Neural cell (in vitro differentiated cells): ENCODE data around the gene KASH5. TPM values are rescaled to one million over a fixed set of nuclear protein-coding genes. Genes with fewer than 3 reads are reported as not detected.

Source experiments
- H2AFZ ChIP-seq: fragments of 200-600, 300-800 bp; sonication (generic), shearing (Covaris generic); 2 replicates; pipeline ENCODE4 v1.6.0; 2014; ENCODE audit warnings: low read depth, mild to moderate bottlenecking, antibody characterized with exemption, low read length, moderate library complexity
- H3F3A ChIP-seq: fragments of 200-600 bp; shearing (Covaris generic); 2 replicates; pipeline ENCODE4 v1.6.1; 2016; ENCODE audit warnings: mild to moderate bottlenecking, moderate library complexity, mixed read lengths, antibody characterized with exemption, low read length; ENCODE audit not compliant: insufficient read depth, poor library complexity, severe bottlenecking
- H3K27ac ChIP-seq: fragments of 200-600, 300-800 bp; sonication (generic), shearing (Covaris generic); 2 replicates; pipeline ENCODE4 v1.5.1; 2014; ENCODE audit warnings: mild to moderate bottlenecking, low read length, moderate library complexity
- H3K27me3 ChIP-seq: fragments of 300-800, 200-600 bp; sonication (generic), shearing (Covaris generic); 2 replicates; pipeline ENCODE4 v1.6.0; 2014; ENCODE audit warnings: mild to moderate bottlenecking, low read depth, low read length, moderate library complexity; ENCODE audit not compliant: insufficient read depth
- H3K36me3 ChIP-seq: fragments of 300-800, 200-600 bp; sonication (generic), shearing (Covaris generic); 2 replicates; pipeline ENCODE4 v1.5.1; 2014; ENCODE audit warnings: mild to moderate bottlenecking, antibody characterized with exemption, low read length, moderate library complexity; ENCODE audit not compliant: insufficient read depth
- H3K4me2 ChIP-seq: fragments of 300-800, 200-600 bp; sonication (generic), shearing (Covaris generic); 2 replicates; pipeline ENCODE4 v1.6.0; 2014; ENCODE audit warnings: mild to moderate bottlenecking, low read length
- H3K4me3 ChIP-seq: fragments of 300-800, 200-600 bp; sonication (generic), shearing (Covaris generic); 2 replicates; pipeline ENCODE4 v1.5.1; 2014; ENCODE audit warnings: mild to moderate bottlenecking, low read length, moderate library complexity
- H3K79me2 ChIP-seq: fragments of 200-600 bp; shearing (Covaris generic); replicated peaks from 2 replicates; pipeline ENCODE4 v1.6.0; 2014; ENCODE audit warnings: mild to moderate bottlenecking, low read length, moderate library complexity; ENCODE audit not compliant: insufficient read depth
- H3K9ac ChIP-seq: fragments of 300-800, 200-600 bp; sonication (generic), shearing (Covaris generic); 2 replicates; pipeline ENCODE4 v1.6.1; 2016; ENCODE audit warnings: mild to moderate bottlenecking, low read length, mixed read lengths
- H3K9me2 ChIP-seq: fragments of 200-600 bp; shearing (Covaris generic); 2 replicates; pipeline ENCODE4 v1.6.1; 2016; ENCODE audit warnings: mild to moderate bottlenecking, low read length, mixed read lengths; ENCODE audit not compliant: insufficient read depth
- H3K9me3 ChIP-seq: fragments of 200-600, 300-800 bp; sonication (generic), shearing (Covaris generic); 2 replicates; pipeline ENCODE4 v1.6.1; 2016; ENCODE audit warnings: mild to moderate bottlenecking, mixed run types, low read length, moderate library complexity, mixed read lengths
- H4K20me1 ChIP-seq: fragments of 200-600 bp; shearing (Covaris generic); 2 replicates; pipeline ENCODE4 v1.6.1; 2016; ENCODE audit warnings: mild to moderate bottlenecking, mixed run types; ENCODE audit not compliant: insufficient read depth
- EP300 ChIP-seq: fragments of 450-650 bp; conservative IDR thresholded peaks from 2 replicates; pipeline ENCODE4 v1.6.1; 2014; ENCODE audit warnings: antibody characterized with exemption, mild to moderate bottlenecking, moderate library complexity; ENCODE audit not compliant: poor library complexity, severe bottlenecking
- EZH2 ChIP-seq: fragments of 200-600, 300-800 bp; shearing (Covaris generic), sonication (generic); IDR thresholded peaks from 2 replicates; pipeline ENCODE4 v1.6.1; 2014; ENCODE audit warnings: antibody characterized with exemption, low read length, borderline replicate concordance, mild to moderate bottlenecking; ENCODE audit not compliant: insufficient read depth, poor library complexity, severe bottlenecking
- MXI1 ChIP-seq: fragments of 450-650 bp; conservative IDR thresholded peaks from 2 replicates; pipeline ENCODE4 v1.6.1; 2014; ENCODE audit warnings: antibody characterized with exemption, mild to moderate bottlenecking; ENCODE audit not compliant: poor library complexity, severe bottlenecking
- POLR2AphosphoS5 ChIP-seq: IDR thresholded peaks from 2 replicates; pipeline ENCODE4 v1.6.1; 2012
- RAD21 ChIP-seq: fragments of 450-650 bp; conservative IDR thresholded peaks from 2 replicates; pipeline ENCODE4 v1.6.1; 2014; ENCODE audit warnings: antibody characterized with exemption, mild to moderate bottlenecking, moderate library complexity
- REST ChIP-seq: IDR thresholded peaks from 2 replicates; pipeline ENCODE4 v1.6.1; 2012; ENCODE audit warnings: borderline replicate concordance
- SMC3 ChIP-seq: fragments of 450-650 bp; conservative IDR thresholded peaks from 2 replicates; pipeline ENCODE4 v1.6.1; 2014; ENCODE audit warnings: antibody characterized with exemption, mild to moderate bottlenecking, moderate library complexity; ENCODE audit not compliant: poor library complexity
- TAF1 ChIP-seq: IDR thresholded peaks from 2 replicates; pipeline ENCODE4 v1.6.1; 2012; ENCODE audit warnings: low read depth
- polyA plus RNA-seq: library from polyadenylated mRNA; depleted of rRNA; stranded (reverse); fragments of >200 nt; gene quantifications from 2 replicates; pipeline ENCODE4 v1.2.3, GENCODE V29; 2014
- TF ChIP-seq, protein P1 (sequence below): fragments of 450-650 bp; IDR thresholded peaks from 2 replicates; pipeline ENCODE4 v1.5.1; 2014; ENCODE audit warnings: antibody characterized with exemption, mild to moderate bottlenecking, moderate library complexity; ENCODE audit not compliant: poor library complexity, severe bottlenecking

KASH5 gene
- polyA plus RNA-seq, 1 donor from 2014 or later, result 0.11 TPM

- H3K36me3 ChIP-seq, result no peaks in the 10 kb centered on the region
- TF ChIP-seq, protein P1, sequence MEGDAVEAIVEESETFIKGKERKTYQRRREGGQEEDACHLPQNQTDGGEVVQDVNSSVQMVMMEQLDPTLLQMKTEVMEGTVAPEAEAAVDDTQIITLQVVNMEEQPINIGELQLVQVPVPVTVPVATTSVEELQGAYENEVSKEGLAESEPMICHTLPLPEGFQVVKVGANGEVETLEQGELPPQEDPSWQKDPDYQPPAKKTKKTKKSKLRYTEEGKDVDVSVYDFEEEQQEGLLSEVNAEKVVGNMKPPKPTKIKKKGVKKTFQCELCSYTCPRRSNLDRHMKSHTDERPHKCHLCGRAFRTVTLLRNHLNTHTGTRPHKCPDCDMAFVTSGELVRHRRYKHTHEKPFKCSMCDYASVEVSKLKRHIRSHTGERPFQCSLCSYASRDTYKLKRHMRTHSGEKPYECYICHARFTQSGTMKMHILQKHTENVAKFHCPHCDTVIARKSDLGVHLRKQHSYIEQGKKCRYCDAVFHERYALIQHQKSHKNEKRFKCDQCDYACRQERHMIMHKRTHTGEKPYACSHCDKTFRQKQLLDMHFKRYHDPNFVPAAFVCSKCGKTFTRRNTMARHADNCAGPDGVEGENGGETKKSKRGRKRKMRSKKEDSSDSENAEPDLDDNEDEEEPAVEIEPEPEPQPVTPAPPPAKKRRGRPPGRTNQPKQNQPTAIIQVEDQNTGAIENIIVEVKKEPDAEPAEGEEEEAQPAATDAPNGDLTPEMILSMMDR, result no peak
- no peak for TF ChIP-seq TAF1
- no peak for TF ChIP-seq RAD21
- TF ChIP-seq SMC3, result no peak
- no peak for TF ChIP-seq MXI1
- no peak for TF ChIP-seq REST
- TF ChIP-seq EP300, result no peak
- H3K27me3 ChIP-seq, result no peaks in the 10 kb centered on the region
Observed at GRCh38 chr19:49461656-49462055, 73.6 kb downstream of the KASH5 start.

DNA sequence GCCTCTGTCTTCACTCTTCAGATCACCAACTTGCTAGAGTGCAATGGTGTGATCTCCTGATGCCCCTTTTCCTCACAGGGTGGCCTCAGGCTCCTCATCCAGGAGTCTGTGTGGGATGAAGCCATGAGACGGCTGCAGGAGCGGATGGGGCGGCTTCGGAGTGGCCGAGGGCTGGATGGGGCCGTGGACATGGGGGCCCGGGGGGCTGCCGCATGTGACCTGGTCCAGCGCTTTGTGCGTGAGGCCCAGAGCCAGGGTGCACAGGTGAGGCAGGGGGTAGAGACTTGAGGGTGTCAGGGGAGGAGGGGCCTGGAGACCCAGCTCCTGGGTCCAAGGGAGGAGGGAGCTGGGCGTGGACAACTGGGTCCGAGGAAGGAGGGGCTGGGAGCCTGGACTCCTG lies 74.4 kb downstream of the KASH5 start:
- Histone ChIP-seq H3F3A (no peaks in the 10 kb centered on the region), H3K79me2 (no peaks in the 10 kb centered on the region), H3K4me2 (no peak overlapping the region), H3K9ac (no peak overlapping the region), H3K27me3 (no peaks in the 10 kb centered on the region), H3K9me3 (no peaks in the 10 kb centered on the region), H3K4me3 (no peak overlapping the region), H4K20me1 (no peaks in the 10 kb centered on the region), H2AFZ (no peak overlapping the region), H3K36me3 (no peaks in the 10 kb centered on the region), H3K27ac (no peak overlapping the region), H3K9me2 (no peaks in the 10 kb centered on the region)
- TF ChIP-seq POLR2AphosphoS5 (no peak), REST (no peak), EP300 (no peak), TAF1 (no peak), EZH2 (no peak), MXI1 (no peak), SMC3 (no peak), RAD21 (no peak)
- TF ChIP-seq, protein P1, result no peak

More at GRCh38 chr19:49461656-49462055, 73.6 kb downstream of the KASH5 start:
- Histone ChIP-seq H3K79me2 (no peaks in the 10 kb centered on the region), H3K9me2 (no peaks in the 10 kb centered on the region), H2AFZ (no peak overlapping the region), H3K9me3 (no peaks in the 10 kb centered on the region), H3K9ac (no peak overlapping the region), H3K4me3 (no peak overlapping the region), H4K20me1 (no peaks in the 10 kb centered on the region), H3F3A (no peaks in the 10 kb centered on the region), H3K4me2 (no peak overlapping the region), H3K27ac (no peak overlapping the region)
